RWPE2 (cell line): ENCODE measurements around the gene PUSL1.

Experiments used
- ATAC-seq: fragments of 200-7000 bp; cut with Tn5 transposase; 3 replicates; pipeline ENCODE4 v1.9.1; 2021; ENCODE audit warnings: low read depth
- DNase-seq: peaks from one replicate; pipeline ENCODE4 v3.0.0-alpha.2; 2020; ENCODE audit warnings: low spot score
- H3K27ac ChIP-seq: fragments of 450-650 bp; 2 replicates; pipeline ENCODE4 v1.5.1; 2017; ENCODE audit warnings: mild to moderate bottlenecking; ENCODE audit not compliant: poor library complexity, severe bottlenecking
- H3K27me3 ChIP-seq: fragments of 250-450 bp; sonication (Bioruptor Pico); 2 replicates; pipeline ENCODE4 v1.5.1; 2021; ENCODE audit warnings: mild to moderate bottlenecking, moderate library complexity; ENCODE audit not compliant: insufficient read depth, poor library complexity, severe bottlenecking
- H3K36me3 ChIP-seq: fragments of 250-450 bp; sonication (Bioruptor Pico); 2 replicates; pipeline ENCODE4 v1.5.1; 2020; ENCODE audit warnings: low read depth, mild to moderate bottlenecking, moderate library complexity
- H3K4me1 ChIP-seq: fragments of 250-450 bp; sonication (Bioruptor Pico); 2 replicates; pipeline ENCODE4 v1.5.1; 2021; ENCODE audit warnings: mild to moderate bottlenecking, moderate library complexity; ENCODE audit not compliant: insufficient read depth, poor library complexity, severe bottlenecking
- H3K4me3 ChIP-seq: fragments of 250-450 bp; sonication (Bioruptor Pico); 2 replicates; pipeline ENCODE4 v1.5.1; 2021; ENCODE audit warnings: mild to moderate bottlenecking, moderate library complexity; ENCODE audit not compliant: severe bottlenecking
- H3K9me3 ChIP-seq: fragments of 250-450 bp; sonication (Bioruptor Pico); 2 replicates; pipeline ENCODE4 v1.5.1; 2021; ENCODE audit warnings: mild to moderate bottlenecking, moderate library complexity; ENCODE audit not compliant: severe bottlenecking
- TF ChIP-seq, protein P1 (sequence below): fragments of 450-650 bp; IDR thresholded peaks from one replicate; pipeline ENCODE4 v1.5.1; 2017; ENCODE audit warnings: mild to moderate bottlenecking, moderate library complexity; ENCODE audit not compliant: poor library complexity, severe bottlenecking

The PUSL1 gene

DNA sequence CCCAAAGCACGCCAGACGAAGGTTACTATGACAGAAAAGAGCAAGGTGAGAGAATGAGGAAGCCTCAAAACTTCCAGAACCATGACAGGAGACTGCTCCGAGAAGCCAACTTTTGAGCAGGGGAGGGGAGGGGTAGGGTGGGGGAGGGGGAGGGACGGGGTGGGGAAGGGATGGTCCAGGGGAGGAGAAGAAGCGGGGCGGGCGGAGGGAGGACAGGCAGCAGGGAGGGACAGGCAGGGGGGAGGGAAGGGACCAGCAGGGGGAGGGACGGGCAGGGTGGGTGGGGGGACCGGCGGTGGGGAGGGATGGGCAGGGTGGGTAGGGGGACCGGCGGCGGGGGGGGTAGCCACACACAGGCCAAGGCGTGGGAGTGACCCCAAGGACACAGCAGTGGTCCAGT lies 14.0 kb downstream of the PUSL1 start:
- peaks cover 6% of the 10 kb centered on the region for H3K4me1 ChIP-seq
- H3K36me3 ChIP-seq, result peaks cover 34% of the 10 kb centered on the region
- no peak overlapping the region for H3K4me3 ChIP-seq

DNA sequence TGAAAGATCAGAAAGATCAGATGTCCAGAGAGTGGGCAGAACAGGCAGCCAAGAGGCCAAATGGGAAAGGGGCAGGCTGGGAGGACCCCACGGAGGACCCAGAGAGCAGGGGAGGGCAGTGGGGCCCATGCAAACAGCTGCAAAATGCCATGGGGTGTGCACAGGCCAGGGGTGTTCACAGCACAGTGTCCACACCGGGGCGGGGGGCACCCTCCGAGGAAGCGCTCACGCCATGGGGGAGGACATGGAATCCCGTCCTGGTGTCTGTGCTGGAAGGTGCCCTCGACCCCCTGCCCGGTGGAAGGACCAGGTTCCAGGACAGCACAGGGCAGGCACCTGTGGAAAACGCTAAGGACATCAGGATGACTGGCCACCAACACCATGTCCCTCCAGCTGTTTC lies 14.6 kb downstream of the PUSL1 start:
- Histone ChIP-seq H3K4me1 (peaks cover 4% of the 10 kb centered on the region), H3K27me3 (no peaks in the 10 kb centered on the region), H3K27ac (no peak overlapping the region), H3K4me3 (no peak overlapping the region), H3K36me3 (peaks cover 29% of the 10 kb centered on the region), H3K9me3 (no peaks in the 10 kb centered on the region)
- DNase-seq (no peak), ATAC-seq (no peak)
- TF ChIP-seq, protein P1, sequence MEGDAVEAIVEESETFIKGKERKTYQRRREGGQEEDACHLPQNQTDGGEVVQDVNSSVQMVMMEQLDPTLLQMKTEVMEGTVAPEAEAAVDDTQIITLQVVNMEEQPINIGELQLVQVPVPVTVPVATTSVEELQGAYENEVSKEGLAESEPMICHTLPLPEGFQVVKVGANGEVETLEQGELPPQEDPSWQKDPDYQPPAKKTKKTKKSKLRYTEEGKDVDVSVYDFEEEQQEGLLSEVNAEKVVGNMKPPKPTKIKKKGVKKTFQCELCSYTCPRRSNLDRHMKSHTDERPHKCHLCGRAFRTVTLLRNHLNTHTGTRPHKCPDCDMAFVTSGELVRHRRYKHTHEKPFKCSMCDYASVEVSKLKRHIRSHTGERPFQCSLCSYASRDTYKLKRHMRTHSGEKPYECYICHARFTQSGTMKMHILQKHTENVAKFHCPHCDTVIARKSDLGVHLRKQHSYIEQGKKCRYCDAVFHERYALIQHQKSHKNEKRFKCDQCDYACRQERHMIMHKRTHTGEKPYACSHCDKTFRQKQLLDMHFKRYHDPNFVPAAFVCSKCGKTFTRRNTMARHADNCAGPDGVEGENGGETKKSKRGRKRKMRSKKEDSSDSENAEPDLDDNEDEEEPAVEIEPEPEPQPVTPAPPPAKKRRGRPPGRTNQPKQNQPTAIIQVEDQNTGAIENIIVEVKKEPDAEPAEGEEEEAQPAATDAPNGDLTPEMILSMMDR, result no peak

More for the DNA sequence above, 14.0 kb downstream of the PUSL1 start:
- no peak for ATAC-seq
- no peak for DNase-seq
- Histone ChIP-seq H3K9me3 (no peaks in the 10 kb centered on the region), H3K27ac (no peak overlapping the region), H3K27me3 (no peaks in the 10 kb centered on the region)
- TF ChIP-seq, protein P1, result no peak

DNA sequence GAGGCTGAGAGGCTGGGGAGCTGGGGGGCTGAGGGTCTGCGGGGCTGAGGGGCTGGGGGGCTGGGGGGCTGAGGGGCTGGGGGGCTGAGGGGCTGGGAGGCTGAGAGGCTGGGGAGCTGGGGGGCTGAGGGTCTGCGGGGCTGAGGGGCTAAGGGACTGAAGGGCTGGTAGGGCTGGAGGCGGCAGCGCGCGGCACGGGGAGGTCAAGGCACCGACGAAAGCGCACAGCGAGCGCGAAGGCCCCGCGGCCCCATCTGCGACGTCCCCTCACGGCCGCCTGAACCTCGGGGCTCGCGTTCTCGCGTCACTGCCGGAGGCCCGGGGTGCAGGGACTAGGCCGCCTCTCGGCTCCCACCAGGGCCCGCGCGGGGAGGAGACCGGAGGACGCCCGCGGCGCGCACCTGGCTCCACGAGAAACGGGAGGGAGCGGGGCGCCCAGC lies 15.7 kb downstream of the PUSL1 start:
- H3K4me1 ChIP-seq, result no peaks in the 10 kb centered on the region
- no peaks in the 10 kb centered on the region for H3K27me3 ChIP-seq
- peaks cover 24% of the 10 kb centered on the region for H3K36me3 ChIP-seq
- peak; percentile 8; the same call in 2 of the 3 replicates for ATAC-seq
- H3K27ac ChIP-seq, result peak overlapping the region; percentile 72
- DNase-seq, result no peak
- H3K4me3 ChIP-seq, result peak overlapping the region; percentile 100
- H3K9me3 ChIP-seq, result no peaks in the 10 kb centered on the region
- TF ChIP-seq, protein P1, result no peak

DNA sequence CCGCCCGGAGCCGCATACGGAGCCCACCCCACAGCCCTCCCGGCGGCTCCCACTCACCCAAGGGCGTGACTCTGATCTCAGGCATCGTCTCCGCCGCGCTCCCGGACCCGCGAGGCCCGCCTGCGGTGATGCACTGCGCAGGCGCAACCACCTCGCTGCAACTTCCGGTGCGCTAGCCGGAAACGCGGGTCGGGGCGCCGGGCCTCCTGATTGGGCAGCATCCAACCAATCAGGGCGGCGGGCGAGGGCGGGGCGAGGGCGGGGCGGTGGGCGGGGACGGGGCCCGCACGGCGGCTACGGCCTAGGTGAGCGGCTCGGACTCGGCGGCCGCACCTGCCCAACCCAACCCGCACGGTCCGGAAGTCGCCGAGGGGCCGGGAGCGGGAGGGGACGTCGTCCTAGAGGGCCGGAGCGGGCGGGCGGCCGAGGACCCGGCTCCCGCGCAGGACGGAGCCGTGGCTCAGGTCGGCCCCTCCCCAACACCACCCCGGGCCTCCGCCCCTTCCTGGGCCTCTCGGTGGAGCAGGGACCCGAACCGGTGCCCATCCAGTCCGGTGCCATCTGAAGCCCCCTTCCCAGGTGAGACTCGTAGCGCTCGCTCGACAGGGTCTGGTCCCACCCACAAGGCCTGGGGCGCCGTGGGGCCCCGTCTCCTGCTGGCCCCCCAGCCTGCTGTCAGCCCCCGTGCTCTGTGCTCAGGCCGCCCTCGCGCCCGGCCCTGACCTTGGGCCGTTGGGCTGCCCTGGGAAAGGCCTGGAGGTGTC lies 16.3 kb downstream of the PUSL1 start, which contains the start of the genes CPTP and INTS11:
CPTP (plus strand) TSS at position 279 of the 764 bp plus-strand sequence. CDS start 2,109 bp downstream, outside the sequence.
INTS11 (minus strand) TSS at position 137 of the 764 bp plus-strand sequence; CDS start at position 85, 52 bp downstream.
- H3K27ac ChIP-seq, result peak within 1 kb of the TSS; percentile 72
- TF ChIP-seq, protein P1, result no peak
- peak; percentile 68 for ATAC-seq
- DNase-seq, result peak; percentile 94
- no peaks in the 10 kb centered on the region for H3K27me3 ChIP-seq
- H3K36me3 ChIP-seq, result peaks cover 18% of the 10 kb centered on the region
- H3K9me3 ChIP-seq, result no peaks in the 10 kb centered on the region
- H3K4me3 ChIP-seq, result peak within 1 kb of the TSS; percentile 100
- H3K4me1 ChIP-seq, result no peaks in the 10 kb centered on the region
